Testis (tissue), 2 donors: Measurements from ENCODE around the gene RSBN1L.

Experiments used
- CTCF ChIP-seq, 3 experiments: fragments of 450-650 bp in 2 of 3; fragments of 200-600 bp in 1 of 3; sonication (generic) in 1 of 3; IDR thresholded peaks; one replicate each; pipeline ENCODE4 v1.5.1; 2016 to 2019; ENCODE audit warnings: antibody characterized with exemption in 3 of 3, mild to moderate bottlenecking in 2 of 3, moderate library complexity in 1 of 3
- POLR2A ChIP-seq: fragments of 450-650 bp; IDR thresholded peaks from one replicate; pipeline ENCODE4 v1.6.1; 2017; ENCODE audit warnings: antibody characterized with exemption, mild to moderate bottlenecking, moderate library complexity

GRCh38 chr7:77808517-77808916 lies 112.3 kb downstream of the RSBN1L start:
- no peak for TF ChIP-seq POLR2A
- TF ChIP-seq CTCF (IDR thresholded peaks at IDR 0.05), result no peak
